ENCODE measurements around the gene CDK2AP2.

- no peak for TF ChIP-seq EZH2 (IDR thresholded peaks at IDR 0.05; ENCODE audit: insufficient read depth, low read length)
- no peak for TF ChIP-seq CTCF (IDR thresholded peaks at IDR 0.05; ENCODE audit: insufficient read depth, low read depth, low read length)
These were observed 11.8 kb downstream of the CDK2AP2 start for GRCh38 chr11:67496113-67496512.

All from astrocyte (in vitro differentiated cells and primary cell).